IMR-90 (cell line): Measurements from ENCODE around the gene OR10G2. TPM values are rescaled to one million over a fixed set of nuclear protein-coding genes. Genes with fewer than 3 reads are reported as not detected.

Source experiments
- ATAC-seq: fragments of 200-7000 bp; cut with Tn5 transposase; 2 replicates; pipeline ENCODE4 v1.9.1; 2020; ENCODE audit warnings: low read depth, mild to moderate bottlenecking, moderate library complexity
- BruUV-seq: library from RNA; stranded (reverse); fragments of 400-500 nt; replicated peaks from 2 replicates; lab custom pipeline; 2021; lab: Mats Ljungman, UMichigan
- CTCF ChIA-PET: fragments of 300-600 bp; formaldehyde crosslinking; extraction: SDS; loops from one replicate; lab custom pipeline; 2021; ENCODE audit warnings: antibody characterized with exemption; lab: Yijun Ruan, JAX
- POLR2A ChIA-PET: fragments of 300-600 bp; sonication (Branson Sonifier 250); formaldehyde crosslinking; loops from one replicate; lab custom pipeline; 2022; ENCODE audit warnings: antibody characterized with exemption; ENCODE audit not compliant: unreplicated experiment; lab: Charles Lee
- DNase-seq: peaks from one replicate; pipeline ENCODE4 v3.0.0; 2013
- H2AFZ ChIP-seq: replicated peaks from 2 replicates; pipeline ENCODE3; 2013; ENCODE audit warnings: low read length, mild to moderate bottlenecking; ENCODE audit not compliant: poor library complexity
- H2AK5ac ChIP-seq: 2 replicates; pipeline ENCODE4 v1.6.1; 2013; ENCODE audit warnings: low read depth, low read length, inconsistent platforms
- H2AK9ac ChIP-seq: replicated peaks from 2 replicates; pipeline ENCODE3; 2013; ENCODE audit warnings: mild to moderate bottlenecking, low read depth, low read length, moderate library complexity; ENCODE audit not compliant: poor library complexity
- H2BK120ac ChIP-seq: 2 replicates; pipeline ENCODE4 v1.6.1; 2013; ENCODE audit warnings: low read depth, low read length, inconsistent platforms
- H2BK15ac ChIP-seq: 3 replicates; pipeline ENCODE4 v1.6.1; 2013; ENCODE audit warnings: low read depth, low read length, inconsistent platforms
- H2BK20ac ChIP-seq: 2 replicates; pipeline ENCODE4 v1.6.1; 2013; ENCODE audit warnings: low read depth, mild to moderate bottlenecking, inconsistent platforms, low read length, moderate library complexity
- H2BK5ac ChIP-seq: 2 replicates; pipeline ENCODE4 v1.6.1; 2013; ENCODE audit warnings: mild to moderate bottlenecking, low read depth, low read length, inconsistent platforms; ENCODE audit not compliant: poor library complexity, severe bottlenecking
- H3K14ac ChIP-seq: replicated peaks from 2 replicates; pipeline ENCODE4 v1.6.1; 2013; ENCODE audit warnings: low read depth, low read length, inconsistent platforms
- H3K18ac ChIP-seq: 2 replicates; pipeline ENCODE4 v1.6.1; 2013; ENCODE audit warnings: low read depth, low read length, control low read depth
- H3K23ac ChIP-seq: 2 replicates; pipeline ENCODE4 v1.6.1; 2013; ENCODE audit warnings: low read depth, low read length, inconsistent platforms
- H3K27ac ChIP-seq: 2 replicates; pipeline ENCODE4 v1.5.1; 2013; ENCODE audit warnings: mild to moderate bottlenecking, control low read depth, low read length; ENCODE audit not compliant: insufficient read depth
- H3K27me3 ChIP-seq: 2 replicates; pipeline ENCODE4 v1.6.1; 2013; ENCODE audit warnings: low read length; ENCODE audit not compliant: control insufficient read depth, insufficient read depth
- H3K36me3 ChIP-seq: 2 replicates; pipeline ENCODE4 v1.6.1; 2013; ENCODE audit warnings: low read length, mixed read lengths; ENCODE audit not compliant: control insufficient read depth, insufficient read depth
- H3K4ac ChIP-seq: 2 replicates; pipeline ENCODE4 v1.6.1; 2013; ENCODE audit warnings: low read depth, low read length, inconsistent platforms
- H3K4me1 ChIP-seq: 2 replicates; pipeline ENCODE4 v1.6.1; 2013; ENCODE audit warnings: low read length, mixed read lengths; ENCODE audit not compliant: control insufficient read depth, insufficient read depth
- H3K4me2 ChIP-seq: 2 replicates; pipeline ENCODE4 v1.6.1; 2013; ENCODE audit warnings: low read depth, mild to moderate bottlenecking, control low read depth, low read length, moderate library complexity
- H3K4me3 ChIP-seq: 2 replicates; pipeline ENCODE4 v1.5.1; 2013; ENCODE audit warnings: low read depth, mild to moderate bottlenecking, control low read depth, low read length, moderate library complexity; ENCODE audit not compliant: insufficient read depth
- H3K56ac ChIP-seq: 2 replicates; pipeline ENCODE4 v1.6.1; 2013; ENCODE audit warnings: low read length, inconsistent platforms; ENCODE audit not compliant: insufficient read depth; ENCODE audit errors: extremely low read depth
- H3K79me1 ChIP-seq, 2 experiments: 2 replicates each; pipeline ENCODE4 v1.6.1; 2013; ENCODE audit warnings: low read length in 2 of 2, inconsistent platforms in 1 of 2, low read depth in 1 of 2
- H3K9ac ChIP-seq: 2 replicates; pipeline ENCODE4 v1.6.1; 2013; ENCODE audit warnings: low read depth, low read length, control low read depth
- H3K9me1 ChIP-seq: 2 replicates; pipeline ENCODE4 v1.6.1; 2013; ENCODE audit warnings: low read length, inconsistent platforms; ENCODE audit not compliant: insufficient read depth
- H3K9me3 ChIP-seq: 2 replicates; pipeline ENCODE4 v1.6.1; 2013; ENCODE audit warnings: low read length; ENCODE audit not compliant: control insufficient read depth, insufficient read depth
- H4K20me1 ChIP-seq: 2 replicates; pipeline ENCODE4 v1.6.1; 2013; ENCODE audit warnings: low read length, inconsistent platforms; ENCODE audit not compliant: insufficient read depth
- H4K5ac ChIP-seq: 2 replicates; pipeline ENCODE4 v1.6.1; 2013; ENCODE audit warnings: mild to moderate bottlenecking, low read depth, low read length, control low read depth
- H4K8ac ChIP-seq, 2 experiments: 2 replicates each; pipeline ENCODE4 v1.6.1; 2013; ENCODE audit warnings: low read depth in 2 of 2, low read length in 2 of 2, control low read depth in 1 of 2, inconsistent platforms in 1 of 2
- H4K91ac ChIP-seq: 2 replicates; pipeline ENCODE4 v1.6.1; 2013; ENCODE audit warnings: low read depth, low read length, inconsistent platforms; ENCODE audit not compliant: insufficient read depth
- CEBPB ChIP-seq: IDR thresholded peaks from 2 replicates; pipeline ENCODE4 v1.6.1; 2012; ENCODE audit warnings: low read depth, low read length, improper control_type of control experiment
- MAFK ChIP-seq: IDR thresholded peaks from 2 replicates; pipeline ENCODE4 v1.6.1; 2012; ENCODE audit warnings: low read depth, low read length, improper control_type of control experiment
- MAZ ChIP-seq: IDR thresholded peaks from 2 replicates; pipeline ENCODE4 v1.6.1; 2012; ENCODE audit warnings: low read depth, mild to moderate bottlenecking, low read length, improper control_type of control experiment, moderate library complexity, borderline replicate concordance
- MXI1 ChIP-seq: IDR thresholded peaks from 2 replicates; pipeline ENCODE4 v1.6.1; 2012; ENCODE audit warnings: low read depth, mild to moderate bottlenecking, low read length, moderate library complexity, borderline replicate concordance
- NFE2L2 ChIP-seq: fragments of 150-350 bp; IDR thresholded peaks from 2 replicates; pipeline ENCODE4 v1.6.1; 2016; ENCODE audit warnings: low read depth, mild to moderate bottlenecking, low read length
- RCOR1 ChIP-seq: IDR thresholded peaks from 2 replicates; pipeline ENCODE4 v1.6.1; 2012; ENCODE audit warnings: mild to moderate bottlenecking, low read length, improper control_type of control experiment; ENCODE audit not compliant: insufficient replicate concordance
- SMC3 ChIP-seq: fragments of 150-350 bp; IDR thresholded peaks from 2 replicates; pipeline ENCODE4 v1.6.1; 2016; ENCODE audit warnings: low read depth, mild to moderate bottlenecking, antibody characterized with exemption, low read length, moderate library complexity
- WGBS, 2 experiments: methylation state at CpG; one replicate each; pipeline versions ENCODE4 v1.1.5 to v1.1.7; 2013; ENCODE audit warnings: missing lambda C conversion rate in 2 of 2; ENCODE audit not compliant: insufficient read length in 1 of 2; ENCODE audit errors: extremely low coverage in 2 of 2; 5-methylcytosine and 5-hydroxymethylcytosine counted together
- dilution Hi-C: fragments of 300-500 bp; cut with HindIII; formaldehyde crosslinking; loops from one replicate; pipeline ENCODE4 v1.14.3; 2018; ENCODE audit warnings: low sequenced_read_pairs; ENCODE audit not compliant: unreplicated experiment
- in situ Hi-C: fragments of 300-500 bp; cut with MboI; formaldehyde crosslinking; loops from 3 replicates; pipeline ENCODE4 v1.14.3; 2019; ENCODE audit warnings: low sequenced_read_pairs, inconsistent platforms, mixed read lengths
- intact Hi-C: fragments of 100-400 bp; cut with micrococcal nuclease; formaldehyde crosslinking; loops from 2 replicates; pipeline ENCODE4 v1.10.0; 2022
- polyA plus RNA-seq, 3 experiments: library from polyadenylated mRNA; depleted of rRNA; stranded (reverse); fragments of >200 nt; gene quantifications; 2 replicates each; pipeline ENCODE4 v1.2.3, GENCODE V29; 2012; ENCODE audit warnings: low replicate concordance in 1 of 3
- total RNA-seq: library from RNA; depleted of rRNA; stranded (reverse); fragments of >200 nt; gene quantifications from 2 replicates; pipeline ENCODE4 v1.2.3, GENCODE V29; 2012
- TF ChIP-seq, protein P1 (sequence below): fragments of 150-350 bp; IDR thresholded peaks from 2 replicates; pipeline ENCODE4 v1.6.1; 2016; ENCODE audit warnings: low read depth, mild to moderate bottlenecking, low read length, moderate library complexity, borderline replicate concordance

OR10G2 gene
- total and polyA plus RNA-seq, 2 of the 4 experiments (the other 2 are of a cell fraction), result not detected

DNA sequence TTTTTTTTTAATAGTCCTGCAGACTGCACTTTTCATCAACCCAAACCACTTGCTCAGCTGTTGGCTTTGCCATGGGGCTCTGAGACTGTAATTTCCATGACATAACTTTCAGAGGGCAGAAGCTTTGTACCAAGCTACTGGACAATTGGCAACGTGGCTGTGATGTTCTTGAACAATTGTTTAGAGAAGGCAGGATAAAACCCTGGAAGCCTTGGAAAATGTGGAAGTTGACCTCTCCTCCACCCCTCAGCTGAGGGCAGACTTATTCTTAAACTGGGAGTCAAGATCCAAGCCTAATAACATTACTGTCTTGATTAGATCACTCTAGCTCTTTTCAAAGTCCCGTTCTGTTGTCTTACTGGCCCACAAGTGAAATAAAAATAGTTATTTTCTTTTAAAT lies 36.6 kb upstream of the OR10G2 start:
- BruUV-seq, result no TSS peak
- CTCF ChIA-PET, result no interaction called here
- Histone ChIP-seq H3K36me3 (no peaks in the 10 kb centered on the region), H3K4me3 (no peak overlapping the region), H3K4me1 (no peaks in the 10 kb centered on the region), H3K4ac (no peak overlapping the region), H4K20me1 (no peaks in the 10 kb centered on the region), H3K27ac (no peak overlapping the region), H3K9me3 (no peaks in the 10 kb centered on the region), H4K91ac (no peak overlapping the region), H2BK15ac (no peak overlapping the region), H4K8ac (no peak overlapping the region), H2AK5ac (no peak overlapping the region), H2BK5ac (no peak overlapping the region), H3K14ac (no peak overlapping the region), H2BK120ac (no peak overlapping the region), H4K5ac (no peak overlapping the region), H3K9ac (no peak overlapping the region), H2AFZ (no peak overlapping the region), H3K27me3 (no peaks in the 10 kb centered on the region), H3K18ac (no peak overlapping the region), H2BK20ac (no peak overlapping the region), H3K56ac (no peak overlapping the region), H3K4me2 (no peak overlapping the region), H3K23ac (no peak overlapping the region), H2AK9ac (no peak overlapping the region), H3K9me1 (no peaks in the 10 kb centered on the region), H3K79me1 (no peaks in the 10 kb centered on the region)
- no peak for TF ChIP-seq NFE2L2
- TF ChIP-seq CEBPB, result no peak
- TF ChIP-seq MAFK, result no peak
- TF ChIP-seq, protein P1, sequence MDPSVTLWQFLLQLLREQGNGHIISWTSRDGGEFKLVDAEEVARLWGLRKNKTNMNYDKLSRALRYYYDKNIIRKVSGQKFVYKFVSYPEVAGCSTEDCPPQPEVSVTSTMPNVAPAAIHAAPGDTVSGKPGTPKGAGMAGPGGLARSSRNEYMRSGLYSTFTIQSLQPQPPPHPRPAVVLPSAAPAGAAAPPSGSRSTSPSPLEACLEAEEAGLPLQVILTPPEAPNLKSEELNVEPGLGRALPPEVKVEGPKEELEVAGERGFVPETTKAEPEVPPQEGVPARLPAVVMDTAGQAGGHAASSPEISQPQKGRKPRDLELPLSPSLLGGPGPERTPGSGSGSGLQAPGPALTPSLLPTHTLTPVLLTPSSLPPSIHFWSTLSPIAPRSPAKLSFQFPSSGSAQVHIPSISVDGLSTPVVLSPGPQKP, result no peak
- TF ChIP-seq MXI1, result no peak
- no peak for TF ChIP-seq MAZ
- TF ChIP-seq RCOR1, result no peak
- TF ChIP-seq SMC3, result no peak
- dilution Hi-C loops, result no loop called here
- ATAC-seq (no peak), DNase-seq (no peak)
- POLR2A ChIA-PET, result no interaction called here
- no CpG with 5 or more reads among the region's 2 CpGs for WGBS, 2 experiments
- in situ Hi-C loops, result no loop called here
- intact Hi-C loops, result no loop called here
